Mucosa of stomach (tissue), 1 donor: ENCODE results near the gene KRT23.
A peak's percentile ranks its signal among the peaks of the same experiment; 100 is the strongest.

Experiments
- H3K27me3 ChIP-seq: one replicate; pipeline ENCODE4 v1.7.0; 2013; ENCODE audit warnings: mild to moderate bottlenecking, low read length; ENCODE audit not compliant: control insufficient read depth, insufficient read depth
- H3K36me3 ChIP-seq: one replicate; pipeline ENCODE4 v1.7.0; 2013; ENCODE audit warnings: low read length; ENCODE audit not compliant: control insufficient read depth, insufficient read depth
- H3K4me1 ChIP-seq: one replicate; pipeline ENCODE4 v1.7.0; 2013; ENCODE audit warnings: mild to moderate bottlenecking, low read length; ENCODE audit not compliant: control insufficient read depth, insufficient read depth
- H3K4me3 ChIP-seq: one replicate; pipeline ENCODE4 v1.7.0; 2013; ENCODE audit warnings: low read length
- H3K9ac ChIP-seq: one replicate; pipeline ENCODE4 v1.7.0; 2013; ENCODE audit warnings: mild to moderate bottlenecking, low read length, moderate library complexity
- H3K9me3 ChIP-seq: one replicate; pipeline ENCODE4 v1.7.0; 2013; ENCODE audit warnings: mild to moderate bottlenecking, low read length, moderate library complexity; ENCODE audit not compliant: control insufficient read depth
- donor health status: Pancreatic carcinoma.

The KRT23 gene

DNA sequence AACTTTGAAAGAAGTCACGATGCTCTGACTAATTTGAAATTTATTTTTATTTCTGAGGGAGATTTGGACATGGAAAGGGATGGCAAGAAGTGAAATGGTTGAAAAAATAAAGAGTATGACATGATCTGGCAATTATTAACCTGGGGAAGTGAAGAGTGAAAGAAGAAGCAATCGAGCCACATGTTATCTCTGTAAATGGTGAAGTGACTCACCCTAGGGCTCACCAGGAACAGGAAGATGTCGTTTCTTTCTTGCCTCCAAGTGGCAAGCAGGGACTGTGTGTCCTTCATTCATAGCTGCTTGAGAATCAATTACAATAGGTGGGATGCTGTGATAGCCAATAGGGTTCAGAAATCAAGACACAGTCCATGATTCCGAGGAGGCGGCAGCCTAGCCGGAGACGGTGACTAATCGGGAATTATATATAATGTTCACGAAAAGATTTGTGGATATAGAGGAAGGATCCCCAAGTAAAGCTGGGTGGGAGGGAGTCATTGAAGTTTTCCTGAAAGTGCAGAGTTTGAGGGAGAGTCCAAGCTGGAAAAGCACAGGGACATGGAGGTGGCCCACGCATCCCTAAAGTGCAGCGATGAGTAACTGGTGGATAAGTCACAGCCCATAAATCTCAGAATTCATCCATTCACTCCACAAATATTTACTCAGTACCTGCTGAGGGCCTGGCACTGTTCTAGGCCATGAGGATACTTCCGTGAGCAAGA is 34.2 kb downstream of the KRT23 start:
- Histone ChIP-seq H3K9ac (peak overlapping the region; percentile 58), H3K4me1 (peaks cover 41% of the 10 kb centered on the region), H3K27me3 (no peaks in the 10 kb centered on the region), H3K36me3 (no peaks in the 10 kb centered on the region), H3K4me3 (no peak overlapping the region), H3K9me3 (no peaks in the 10 kb centered on the region)

DNA sequence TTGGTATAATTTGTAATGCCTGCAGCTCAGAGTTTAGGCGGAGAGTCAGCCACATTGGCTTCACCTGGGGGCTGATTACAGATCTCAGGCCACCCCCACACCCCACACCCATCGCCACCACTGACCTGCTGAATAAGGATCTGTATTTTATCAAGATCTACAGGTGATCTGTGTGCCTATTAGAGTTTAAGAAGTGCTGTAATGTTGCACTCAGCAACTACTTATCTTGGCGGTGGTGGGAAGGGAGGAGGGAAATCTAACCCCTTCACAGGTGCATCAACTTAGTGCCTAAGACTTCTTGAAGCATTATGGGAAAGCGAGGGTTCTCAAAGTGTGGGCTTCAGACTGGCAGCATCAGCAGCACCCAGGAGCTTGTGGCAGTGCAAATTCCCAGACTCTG is 34.9 kb downstream of the KRT23 start:
- Histone ChIP-seq H3K27me3 (no peaks in the 10 kb centered on the region), H3K9me3 (no peaks in the 10 kb centered on the region), H3K4me3 (no peak overlapping the region), H3K4me1 (peaks cover 41% of the 10 kb centered on the region), H3K36me3 (no peaks in the 10 kb centered on the region), H3K9ac (peak overlapping the region; percentile 29)

DNA sequence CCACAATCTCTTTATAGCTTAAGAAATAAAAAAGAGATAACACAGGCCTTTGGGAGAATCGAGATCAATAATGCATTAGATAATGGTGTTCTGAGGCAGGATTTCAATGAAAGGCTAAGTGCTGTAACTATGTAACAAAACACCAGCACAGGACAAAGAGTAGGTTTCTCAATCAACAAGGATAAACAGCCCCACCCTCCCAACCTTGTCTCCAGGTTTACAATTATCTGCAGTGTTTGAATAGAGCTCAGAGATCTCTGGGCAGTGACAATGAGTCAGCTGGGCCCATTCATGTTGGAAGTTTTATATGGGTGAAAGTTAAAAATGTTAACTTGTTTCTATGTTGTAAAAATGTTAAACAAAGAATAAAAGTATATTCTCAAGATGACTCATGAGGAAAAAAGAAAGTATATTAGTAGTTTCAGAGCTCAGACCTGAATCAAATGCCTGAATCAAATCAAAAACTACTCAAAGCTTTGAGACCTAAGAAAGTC is 35.4 kb downstream of the KRT23 start:
- H3K27me3 ChIP-seq, result no peaks in the 10 kb centered on the region
- no peaks in the 10 kb centered on the region for H3K9me3 ChIP-seq
- peaks cover 41% of the 10 kb centered on the region for H3K4me1 ChIP-seq
- H3K4me3 ChIP-seq, result no peak overlapping the region
- H3K36me3 ChIP-seq, result no peaks in the 10 kb centered on the region
- H3K9ac ChIP-seq, result peak overlapping the region; percentile 29

DNA sequence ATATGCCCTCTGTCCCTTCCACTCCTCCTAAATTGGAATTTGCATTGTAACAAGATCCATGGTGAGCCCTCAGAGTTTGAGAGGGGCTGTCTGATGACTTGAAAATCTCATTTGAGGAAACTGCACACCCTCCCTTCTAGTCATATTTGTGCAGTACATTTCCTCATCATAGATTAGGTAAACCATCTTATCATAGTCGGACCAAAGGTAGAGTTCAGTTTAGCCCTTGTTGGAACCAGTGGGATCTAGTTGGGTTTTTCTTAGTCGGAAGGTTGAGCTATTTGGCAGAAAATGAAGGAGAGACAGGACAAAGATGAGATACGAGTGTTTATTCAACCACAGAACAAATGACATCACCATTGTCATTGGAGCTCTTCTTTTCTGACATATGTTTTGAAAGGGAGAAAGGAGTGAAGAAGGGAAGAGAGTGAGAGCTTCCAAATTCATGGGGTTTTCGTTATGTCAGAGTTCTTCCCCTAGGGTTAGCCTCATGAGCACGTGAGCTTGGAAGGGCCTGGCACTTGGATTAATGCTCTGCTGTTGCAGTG is 36.6 kb downstream of the KRT23 start:
- no peaks in the 10 kb centered on the region for H3K9me3 ChIP-seq
- H3K4me3 ChIP-seq, result no peak overlapping the region
- H3K36me3 ChIP-seq, result no peaks in the 10 kb centered on the region
- peak overlapping the region; percentile 12 for H3K9ac ChIP-seq
- no peaks in the 10 kb centered on the region for H3K27me3 ChIP-seq
- H3K4me1 ChIP-seq, result peaks cover 41% of the 10 kb centered on the region

DNA sequence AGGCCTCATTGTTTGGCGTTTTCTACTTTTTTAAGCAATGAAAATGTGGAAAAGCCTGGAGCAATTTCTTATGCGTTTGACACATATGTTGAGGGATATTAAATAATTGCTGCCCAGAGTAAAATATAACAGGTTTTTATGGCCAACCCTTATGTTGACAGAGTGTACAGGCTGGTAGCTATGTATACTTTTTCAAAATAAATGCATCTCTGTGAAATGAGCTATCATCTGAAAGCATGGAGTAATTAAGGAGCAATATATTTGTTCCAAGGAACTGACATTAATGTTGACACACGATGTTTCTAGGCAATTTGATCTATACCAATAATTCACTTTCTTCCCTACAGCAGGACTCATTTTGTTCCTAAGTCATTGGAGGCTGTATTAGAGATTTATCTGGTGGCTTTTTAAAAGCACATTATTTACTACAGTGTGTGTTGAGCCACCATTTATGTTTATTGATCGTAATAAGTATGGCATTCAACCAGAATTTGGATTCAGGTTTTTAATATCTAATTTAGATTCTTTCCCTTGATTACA is 40.5 kb downstream of the KRT23 start:
- no peaks in the 10 kb centered on the region for H3K9me3 ChIP-seq
- H3K4me1 ChIP-seq, result peaks cover 36% of the 10 kb centered on the region
- no peak overlapping the region for H3K4me3 ChIP-seq
- no peaks in the 10 kb centered on the region for H3K36me3 ChIP-seq
- H3K9ac ChIP-seq, result no peak overlapping the region
- no peaks in the 10 kb centered on the region for H3K27me3 ChIP-seq

DNA sequence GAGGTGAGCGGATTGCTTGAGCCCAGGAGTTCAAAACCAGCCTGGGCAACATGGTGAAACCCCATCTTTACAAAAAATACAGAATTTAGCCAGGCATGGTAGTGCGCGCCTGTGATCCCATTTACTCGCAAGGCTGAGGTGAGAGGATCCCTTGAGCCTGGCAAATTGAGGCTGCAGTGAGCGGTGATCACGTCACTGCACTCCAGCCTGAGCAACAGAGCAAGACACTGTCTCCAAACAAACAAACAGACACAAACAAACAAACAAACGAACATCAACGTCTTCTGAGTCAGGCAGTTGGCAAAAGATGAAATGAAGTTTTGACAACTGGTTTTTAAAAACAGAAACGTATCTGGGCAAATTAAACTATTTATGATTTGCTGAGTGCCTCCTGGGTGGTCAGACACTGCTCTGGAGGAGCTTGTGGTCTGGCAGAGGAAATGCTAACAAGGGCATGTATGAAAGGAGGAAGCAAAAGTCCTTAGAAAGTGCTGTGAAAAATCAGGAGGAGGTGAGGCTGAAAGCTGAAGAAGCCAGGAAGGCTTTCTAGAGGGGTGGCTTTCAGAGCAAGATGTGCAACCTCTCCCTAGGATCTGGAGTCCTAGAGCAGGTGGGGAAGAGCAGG is 42.2 kb downstream of the KRT23 start:
- H3K9ac ChIP-seq, result no peak overlapping the region
- H3K27me3 ChIP-seq, result no peaks in the 10 kb centered on the region
- H3K9me3 ChIP-seq, result no peaks in the 10 kb centered on the region
- H3K4me1 ChIP-seq, result peaks cover 23% of the 10 kb centered on the region
- H3K36me3 ChIP-seq, result no peaks in the 10 kb centered on the region
- H3K4me3 ChIP-seq, result no peak overlapping the region

DNA sequence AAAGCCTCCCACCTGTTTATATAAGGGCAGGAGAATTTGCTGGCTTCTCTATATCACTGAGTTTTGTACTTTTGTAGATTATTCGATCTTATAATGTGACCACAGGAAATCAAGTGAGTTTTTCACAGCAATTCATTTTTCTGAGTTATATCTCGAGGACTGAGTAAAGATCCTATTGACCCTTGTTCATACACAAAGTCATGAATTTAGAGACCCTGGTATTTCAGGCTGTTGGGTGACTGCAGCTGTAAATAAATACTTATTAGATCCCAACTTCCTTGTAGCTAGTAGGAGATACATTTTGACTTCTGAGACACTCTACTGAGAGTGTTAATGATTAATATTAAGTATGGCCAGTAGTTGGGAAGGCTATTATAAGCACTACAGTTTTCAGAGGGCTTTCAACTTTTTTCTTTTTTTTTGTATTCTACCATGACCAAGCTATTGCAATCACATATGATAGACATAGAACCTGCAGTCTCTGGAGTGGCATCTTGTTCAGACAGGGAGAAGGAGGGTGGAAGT is 49.2 kb downstream of the KRT23 start:
- no peak overlapping the region for H3K4me3 ChIP-seq
- H3K9me3 ChIP-seq, result no peaks in the 10 kb centered on the region
- H3K4me1 ChIP-seq, result peaks cover 26% of the 10 kb centered on the region
- H3K9ac ChIP-seq, result no peak overlapping the region
- H3K36me3 ChIP-seq, result no peaks in the 10 kb centered on the region
- no peaks in the 10 kb centered on the region for H3K27me3 ChIP-seq

DNA sequence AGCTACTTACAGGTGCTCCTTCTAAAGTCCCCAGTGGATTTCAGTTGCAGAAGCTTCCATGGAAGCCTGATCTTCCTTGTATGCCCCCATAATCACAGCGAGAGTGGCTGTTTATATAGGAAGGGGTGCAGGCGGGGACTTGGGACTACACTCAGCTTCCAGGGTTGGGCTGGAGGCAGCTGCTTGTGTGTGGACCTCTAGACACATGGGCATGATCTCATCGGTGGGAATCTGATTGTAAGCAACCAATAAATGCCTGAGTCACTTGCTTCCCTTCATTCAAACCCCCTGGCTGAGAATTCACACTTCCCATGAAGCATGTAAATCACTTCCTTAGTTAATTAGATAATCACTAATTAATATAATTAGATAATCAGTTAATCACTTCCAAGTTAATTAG is 51.4 kb downstream of the KRT23 start:
- H3K36me3 ChIP-seq, result no peaks in the 10 kb centered on the region
- H3K4me1 ChIP-seq, result peaks cover 26% of the 10 kb centered on the region
- H3K4me3 ChIP-seq, result no peak overlapping the region
- H3K27me3 ChIP-seq, result no peaks in the 10 kb centered on the region
- H3K9ac ChIP-seq, result no peak overlapping the region
- no peaks in the 10 kb centered on the region for H3K9me3 ChIP-seq

DNA sequence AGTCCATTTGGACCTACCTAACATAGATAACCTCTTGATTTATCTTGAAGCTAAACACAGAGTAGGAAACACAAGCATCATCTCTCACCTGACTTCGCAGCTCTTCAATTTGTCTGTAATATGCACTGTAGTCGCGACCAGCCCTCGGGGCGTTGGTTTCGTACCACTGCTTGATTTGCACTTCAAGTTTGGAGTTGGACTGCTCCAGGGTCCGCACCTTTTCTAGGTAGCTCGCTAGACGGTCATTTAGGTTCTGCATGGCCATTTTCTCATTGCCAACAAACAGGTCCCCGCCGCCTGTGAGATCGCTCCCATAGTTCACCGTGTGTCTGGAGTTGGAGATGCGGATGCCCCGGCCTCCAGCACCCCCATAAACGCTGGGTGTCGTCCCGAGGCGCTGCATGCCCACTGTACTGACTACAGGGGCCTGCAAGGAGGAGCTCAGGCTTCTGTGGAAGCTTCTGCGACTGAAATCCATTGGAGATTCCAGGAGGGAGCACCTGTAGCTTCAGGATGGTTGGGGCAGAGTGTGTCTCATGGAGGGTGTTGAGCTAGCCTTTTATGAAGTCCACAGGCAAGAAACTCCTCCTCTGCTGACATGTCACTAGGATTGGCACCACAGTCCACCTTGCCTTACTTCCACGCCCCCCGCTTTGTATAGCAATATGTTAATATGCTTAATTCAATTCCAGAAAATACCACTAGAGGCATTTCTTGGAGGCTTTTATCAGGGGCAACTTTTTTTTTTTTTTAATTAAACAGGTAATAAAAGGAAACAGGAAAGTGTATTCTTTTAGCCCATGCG is 52.5 kb downstream of the KRT23 start, which contains the start of gene KRT20:
Gene KRT20, minus strand, starts transcription at position 535 of the 805 bp plus-strand sequence. Its CDS starts 57 bp downstream, at position 478.
- Histone ChIP-seq H3K4me1 (peaks cover 25% of the 10 kb centered on the region), H3K9ac (peak within 1 kb of the TSS; percentile 57), H3K9me3 (no peaks in the 10 kb centered on the region), H3K27me3 (no peaks in the 10 kb centered on the region), H3K4me3 (peak within 1 kb of the TSS; percentile 32), H3K36me3 (no peaks in the 10 kb centered on the region)

DNA sequence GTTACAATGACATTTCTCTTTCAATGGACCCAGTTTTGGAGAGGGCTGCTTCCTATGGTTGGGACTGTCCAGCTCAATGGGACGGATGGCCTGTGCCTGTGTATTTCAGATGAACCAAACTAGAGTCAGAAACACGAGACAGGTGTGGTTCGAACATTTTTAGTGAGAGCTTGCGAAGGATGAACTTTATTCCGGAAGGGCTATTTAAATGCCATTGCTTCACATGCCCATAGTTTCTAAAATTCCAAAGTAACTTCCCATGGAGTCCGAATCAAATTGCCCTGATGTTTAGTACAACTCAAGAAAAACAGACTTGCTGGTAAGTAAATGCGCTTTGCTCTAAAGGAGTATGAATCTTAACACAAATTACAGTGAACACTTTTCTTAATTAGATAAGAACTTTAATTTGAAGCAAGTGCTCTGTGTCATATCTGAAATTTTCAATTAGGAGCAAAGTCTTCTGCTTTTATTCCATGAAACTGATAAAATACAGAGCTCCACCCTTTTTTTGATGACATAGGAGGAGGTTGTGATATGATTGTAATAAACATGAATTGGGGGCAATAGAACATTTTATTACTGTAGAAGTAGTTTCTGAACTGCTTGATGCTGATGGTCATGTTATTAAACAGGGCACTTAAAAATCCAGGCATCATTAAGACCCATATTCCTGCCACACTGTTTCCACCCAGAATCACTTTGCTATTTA is 53.7 kb downstream of the KRT23 start:
- Histone ChIP-seq H3K36me3 (no peaks in the 10 kb centered on the region), H3K4me3 (peak overlapping the region; percentile 32), H3K4me1 (peaks cover 14% of the 10 kb centered on the region), H3K27me3 (no peaks in the 10 kb centered on the region), H3K9me3 (no peaks in the 10 kb centered on the region), H3K9ac (peak overlapping the region; percentile 57)

DNA sequence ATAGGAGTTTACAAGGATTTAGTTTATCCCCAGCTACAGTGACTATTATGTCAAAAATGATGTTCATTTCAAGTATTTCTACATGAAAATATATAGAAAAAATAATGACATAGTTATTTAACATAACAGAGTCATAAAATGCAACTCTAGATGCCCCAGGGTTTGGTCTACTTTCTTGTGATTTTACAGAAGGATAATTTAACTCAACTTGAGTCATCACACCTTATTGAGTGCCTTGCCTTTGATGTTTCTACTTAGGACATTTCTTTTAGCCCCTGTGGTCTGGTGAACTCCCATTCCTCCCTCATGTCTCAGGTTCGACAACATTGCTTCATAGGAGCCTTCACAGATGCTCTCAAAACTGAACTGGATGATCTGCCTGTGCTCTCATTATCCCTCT is 54.4 kb downstream of the KRT23 start:
- Histone ChIP-seq H3K4me3 (no peak overlapping the region), H3K9ac (peak overlapping the region; percentile 24), H3K9me3 (no peaks in the 10 kb centered on the region), H3K27me3 (no peaks in the 10 kb centered on the region), H3K36me3 (no peaks in the 10 kb centered on the region), H3K4me1 (peaks cover 11% of the 10 kb centered on the region)
